DND-41 (cell line): ENCODE measurements around the gene BCAS3.

Experiments used
- CTCF ChIP-seq: IDR thresholded peaks from 2 replicates; pipeline ENCODE4 v1.5.1; 2012; ENCODE audit warnings: borderline replicate concordance, low read length, moderate library complexity, mild to moderate bottlenecking; ENCODE audit not compliant: poor library complexity, severe bottlenecking; ENCODE audit errors: extremely low read depth
- EZH2 ChIP-seq: IDR thresholded peaks from 3 replicates; pipeline ENCODE4 v1.6.1; 2012; ENCODE audit warnings: borderline replicate concordance, low read depth, mild to moderate bottlenecking, moderate library complexity, low read length, inconsistent platforms; ENCODE audit not compliant: severe bottlenecking

- TF ChIP-seq EZH2 (no peak), CTCF (no peak)
Observed at GRCh38 chr17:61316633-61317032, 639.0 kb downstream of the BCAS3 start.
